Muscle of back (tissue), 11 donors: ENCODE data around the gene CACNA1I. TPM values are rescaled to one million over a fixed set of nuclear protein-coding genes. Genes with fewer than 3 reads are reported as not detected.
A peak's percentile ranks its signal among the peaks of the same experiment; 100 is the strongest.

Source experiments
- DNase-seq, 3 donors: peaks; one replicate each; pipeline versions ENCODE4 v3.0.0 to v3.0.0-alpha.2; 2013
- polyA plus RNA-seq, 10 donors: library from polyadenylated mRNA; unstranded; fragments of 120-200 nt; gene quantifications; one replicate each; pipeline ENCODE4 v1.2.1, GENCODE V29; 2013; ENCODE audit not compliant: insufficient read length in 10 of 10

The CACNA1I gene
- polyA plus RNA-seq, 10 donors, result 0.07 to 1.2 (median 0.18) TPM

DNA sequence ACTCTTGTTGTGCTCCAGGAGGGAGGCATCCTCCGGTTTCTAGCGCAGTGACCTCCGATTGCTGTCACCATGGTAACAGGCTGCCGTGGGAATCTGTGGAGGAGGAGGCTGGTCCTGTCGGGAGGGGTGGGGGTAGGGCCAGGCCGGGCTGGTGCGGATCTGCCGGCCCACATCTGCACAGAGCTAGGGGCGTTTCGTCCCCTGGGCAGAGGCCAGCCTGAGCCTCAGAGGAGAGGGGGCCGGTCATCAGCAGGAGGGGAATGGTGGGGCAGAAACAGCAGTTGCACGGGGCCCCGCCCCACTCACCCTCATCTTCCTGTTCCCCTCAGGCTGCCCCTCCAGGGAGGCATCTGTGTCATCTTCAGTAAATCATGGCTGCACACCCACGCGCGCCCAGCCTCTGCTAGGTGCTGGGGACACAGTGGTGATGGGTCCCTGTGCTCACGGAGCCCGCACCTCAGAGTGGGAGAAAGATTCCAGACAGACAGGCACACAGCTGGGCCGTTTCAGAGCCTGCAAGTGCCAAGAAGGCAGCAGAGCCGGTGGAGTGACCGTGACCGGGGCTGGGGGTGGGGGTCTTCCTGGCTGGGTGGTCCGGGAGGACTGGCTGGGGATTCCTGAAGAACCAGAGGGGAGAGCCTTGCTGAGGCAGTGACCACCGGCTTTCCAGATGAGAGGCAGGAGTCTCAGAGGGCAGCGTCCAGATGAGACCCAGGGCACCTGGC lies 120.5 kb downstream of the CACNA1I start:
- peak in 1 of 3 donors; percentile 28 for DNase-seq

DNA sequence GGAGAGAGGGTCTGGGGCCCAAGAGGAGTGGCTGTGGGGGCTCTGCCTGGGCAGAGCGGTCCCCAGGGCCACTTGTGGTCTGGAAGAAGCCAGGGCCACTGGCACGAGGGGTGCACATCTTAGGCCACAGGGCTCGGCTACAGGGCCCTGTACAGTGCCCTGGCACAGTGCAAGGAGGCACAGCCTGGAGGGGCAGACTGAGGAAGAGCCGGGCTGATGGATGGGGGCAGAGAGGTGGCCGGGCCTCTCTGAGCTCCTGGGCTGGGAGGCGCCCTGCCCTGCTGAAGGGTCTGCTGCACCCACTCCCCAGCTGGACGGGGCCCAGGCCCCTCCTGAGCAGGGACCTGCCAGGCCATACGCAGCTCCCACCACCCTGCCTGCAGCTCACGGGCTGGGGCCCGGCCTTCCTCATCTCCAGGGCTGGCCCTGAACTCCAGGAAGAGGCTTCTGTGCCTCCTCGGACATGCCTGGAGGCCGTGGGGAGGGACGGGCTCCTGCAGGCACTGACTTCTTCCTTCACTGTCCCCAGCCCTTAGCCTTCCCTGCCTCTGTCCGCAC lies 123.5 kb downstream of the CACNA1I start:
- DNase-seq, result no peak

DNA sequence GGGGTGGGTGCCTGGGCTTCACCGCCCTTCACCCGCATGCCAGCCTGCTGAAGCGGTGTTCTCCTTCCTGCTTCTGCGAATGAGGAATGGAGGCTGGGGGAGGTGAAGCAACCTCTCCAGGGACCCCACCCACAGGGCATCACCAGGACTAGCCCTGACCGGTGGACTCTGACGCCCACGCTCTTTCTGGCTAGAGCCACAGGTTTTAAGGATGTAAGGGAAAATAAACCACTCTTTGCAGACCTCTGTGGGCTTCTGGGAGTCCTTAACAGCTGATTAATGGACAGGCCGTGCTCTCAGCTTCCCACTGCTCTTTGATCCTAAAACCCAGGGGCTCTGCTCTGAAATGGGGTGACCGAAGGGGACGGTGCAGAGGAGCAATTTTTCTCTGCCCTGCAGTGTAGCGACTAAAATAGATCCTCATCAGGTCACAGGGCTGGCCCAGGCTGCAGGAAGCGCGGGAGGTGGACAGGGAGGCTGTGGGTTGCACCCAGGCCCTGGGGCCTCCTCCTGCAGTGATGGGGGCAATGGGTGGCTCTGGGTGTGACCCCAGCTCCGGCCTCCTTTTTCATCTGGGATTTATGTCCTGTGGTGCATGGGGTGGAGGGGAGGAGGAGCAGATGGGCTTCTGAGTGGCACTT lies 127.4 kb downstream of the CACNA1I start:
- DNase-seq, result no peak

DNA sequence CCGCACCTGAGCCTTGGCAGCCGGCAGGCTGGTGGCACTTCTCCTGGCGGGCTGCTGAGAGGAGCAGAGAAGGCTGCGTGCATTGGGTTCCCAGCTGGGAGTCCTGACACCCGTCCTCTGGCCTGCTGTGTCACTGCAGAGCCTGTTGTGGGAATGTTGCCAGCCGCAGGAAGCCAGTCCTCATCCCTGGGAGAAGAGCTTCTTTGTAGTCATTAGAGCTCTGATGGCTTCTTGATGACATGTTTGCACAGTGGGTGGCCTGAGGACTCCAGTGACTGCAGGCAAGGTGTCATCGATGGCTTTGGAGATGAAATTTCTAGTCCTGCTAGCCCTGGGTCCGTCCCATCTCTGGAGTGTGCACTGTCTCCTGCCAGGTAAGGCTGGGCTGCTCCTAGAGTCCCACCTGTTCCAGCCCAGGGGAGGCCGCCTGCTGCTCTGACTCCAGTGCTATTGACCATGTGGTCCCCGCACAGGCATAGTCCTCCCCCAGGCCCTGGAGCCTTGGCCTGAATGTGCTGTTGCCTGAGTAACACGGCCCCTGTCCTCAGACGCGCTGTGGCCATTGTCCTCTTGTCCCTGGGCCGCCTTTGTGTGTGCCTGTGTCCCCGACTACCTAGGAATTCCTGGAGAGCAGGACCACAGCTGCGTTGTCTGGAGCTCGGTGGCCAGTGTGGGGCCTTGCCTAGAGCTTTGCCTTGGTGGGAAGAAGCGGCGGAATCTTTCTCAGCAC lies 129.2 kb downstream of the CACNA1I start:
- DNase-seq, result no peak

DNA sequence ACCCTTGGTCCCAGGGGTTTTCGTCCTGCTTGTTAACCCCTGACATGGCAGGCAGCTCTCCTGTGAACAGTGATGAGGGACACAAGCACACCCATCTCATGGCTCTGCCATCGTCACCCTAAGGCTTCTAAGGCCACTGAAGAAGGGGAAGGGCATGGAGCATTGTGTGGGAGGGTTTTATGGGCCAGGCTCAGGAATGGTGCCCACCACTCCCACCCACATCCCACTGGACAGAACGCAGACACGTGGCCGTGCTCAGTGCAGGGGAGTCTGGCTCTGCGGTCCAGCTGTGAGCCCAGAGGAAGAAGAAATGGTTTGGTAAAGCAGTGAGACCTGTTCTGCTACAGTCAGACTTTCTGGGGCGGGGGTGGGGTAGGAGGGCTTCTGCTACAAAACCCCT lies 130.0 kb downstream of the CACNA1I start:
- no peak for DNase-seq

DNA sequence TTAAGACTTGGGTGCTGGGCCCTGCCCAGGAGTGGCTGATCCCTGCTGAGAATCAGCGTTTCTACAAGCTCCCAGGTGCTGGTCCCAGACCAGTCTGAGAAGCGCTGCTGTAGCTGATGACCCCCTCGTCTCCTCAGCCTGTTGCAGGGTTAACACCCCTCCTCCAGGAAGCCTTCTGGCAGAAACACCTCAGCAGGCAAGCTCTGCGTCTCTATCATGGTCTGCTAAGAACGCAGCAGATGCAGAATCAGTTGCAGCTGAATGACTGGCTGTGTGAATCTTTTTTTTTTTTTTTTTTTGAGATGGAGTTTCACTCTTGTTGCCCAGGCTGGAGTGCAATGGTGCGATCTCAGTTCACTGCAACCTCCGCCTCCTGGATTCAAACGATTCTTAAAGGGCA lies 132.5 kb downstream of the CACNA1I start:
- DNase-seq, result peak in 1 of 3 donors; percentile 60

DNA sequence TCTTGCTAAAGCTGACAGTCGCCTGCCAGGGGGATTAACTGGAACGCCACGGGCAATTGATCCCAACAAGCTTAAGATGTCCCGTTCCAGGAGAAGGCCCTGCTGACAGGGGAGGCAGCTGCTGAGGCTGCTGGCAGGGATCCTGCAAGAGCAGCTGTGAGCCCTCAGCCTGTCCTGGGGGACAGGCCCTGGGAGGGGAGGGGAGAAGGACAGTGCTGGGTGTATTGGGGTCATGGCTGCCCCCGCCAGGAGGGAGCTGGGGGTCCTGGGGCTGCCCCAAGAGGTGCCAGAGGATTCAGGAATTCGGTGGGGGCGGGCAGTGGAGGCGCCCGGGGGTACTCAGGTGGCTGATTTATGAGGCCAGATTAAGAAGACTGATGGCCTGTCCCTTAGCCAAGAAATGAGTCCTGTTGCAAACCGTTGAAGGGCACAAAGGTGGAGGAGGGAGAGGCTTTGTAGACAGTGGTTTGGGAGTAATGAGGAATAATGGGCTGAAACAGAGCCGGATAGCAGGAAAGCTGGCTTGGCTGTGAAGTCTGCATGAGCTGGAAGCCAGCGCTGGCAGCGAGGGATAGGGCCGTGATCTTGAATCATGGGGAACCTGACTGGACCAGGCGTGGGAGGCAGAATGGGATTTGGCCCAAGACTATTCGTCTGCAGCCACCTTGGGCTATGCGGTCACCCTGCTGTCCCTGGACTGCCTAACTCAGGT lies 133.5 kb downstream of the CACNA1I start:
- peak; percentile 76 to 90 (median 78) for DNase-seq

DNA sequence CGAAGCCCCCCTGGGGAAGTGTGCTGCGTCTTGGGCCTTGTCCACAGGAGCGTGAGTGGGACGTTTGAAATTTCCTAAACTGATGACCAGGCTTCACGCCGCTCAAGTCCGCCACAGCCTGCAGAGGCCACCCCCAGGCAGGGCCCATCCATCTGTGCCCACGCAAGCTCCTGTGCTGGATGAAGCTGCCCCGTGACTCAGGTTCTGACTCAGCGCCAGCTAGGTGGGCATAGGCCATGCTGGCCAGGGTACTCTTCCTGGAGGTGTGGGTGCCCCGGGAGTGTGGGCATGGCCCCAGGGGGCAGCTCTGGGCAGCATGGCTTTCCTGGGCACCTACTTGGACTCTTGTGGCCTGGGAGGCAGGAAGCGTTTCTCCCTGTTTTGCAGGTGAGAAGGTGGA lies 134.8 kb downstream of the CACNA1I start:
- DNase-seq, result no peak

DNA sequence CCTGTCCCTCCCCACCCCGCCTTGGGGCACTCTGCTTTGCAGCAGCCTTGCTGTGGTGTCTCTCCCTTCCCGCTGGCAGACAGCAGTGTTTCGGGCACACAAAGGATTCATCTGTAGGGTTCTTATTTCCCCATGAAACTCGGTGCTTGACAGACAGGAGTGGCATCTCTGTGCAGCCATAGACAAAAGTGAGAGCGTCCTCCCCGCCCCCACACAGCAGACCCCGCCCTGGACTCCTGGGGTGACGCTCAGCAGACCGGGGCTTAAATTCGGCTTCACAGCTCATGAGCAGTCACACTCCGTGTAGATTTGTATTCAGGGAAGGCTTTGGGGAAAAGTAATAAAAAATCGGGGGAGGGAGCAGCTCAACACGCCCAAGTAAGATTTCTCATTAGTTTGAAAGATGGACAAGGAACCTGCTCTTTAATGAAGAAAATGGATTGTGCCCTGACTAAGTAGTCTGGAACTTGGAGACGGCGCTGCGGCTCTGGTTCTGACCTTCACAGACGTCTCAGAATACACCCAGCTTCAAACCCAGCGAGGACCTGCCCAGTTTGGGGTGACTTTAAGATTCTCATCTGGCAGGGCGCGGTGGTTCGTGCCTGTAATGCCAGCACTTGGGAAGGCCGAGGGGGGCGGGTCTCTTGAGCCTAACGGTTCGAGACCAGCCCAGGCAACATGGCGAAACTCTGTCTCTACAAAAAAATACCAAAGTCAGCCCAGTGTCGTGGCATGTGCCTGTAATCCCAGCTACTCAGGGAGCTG lies 136.0 kb downstream of the CACNA1I start:
- no peak for DNase-seq

DNA sequence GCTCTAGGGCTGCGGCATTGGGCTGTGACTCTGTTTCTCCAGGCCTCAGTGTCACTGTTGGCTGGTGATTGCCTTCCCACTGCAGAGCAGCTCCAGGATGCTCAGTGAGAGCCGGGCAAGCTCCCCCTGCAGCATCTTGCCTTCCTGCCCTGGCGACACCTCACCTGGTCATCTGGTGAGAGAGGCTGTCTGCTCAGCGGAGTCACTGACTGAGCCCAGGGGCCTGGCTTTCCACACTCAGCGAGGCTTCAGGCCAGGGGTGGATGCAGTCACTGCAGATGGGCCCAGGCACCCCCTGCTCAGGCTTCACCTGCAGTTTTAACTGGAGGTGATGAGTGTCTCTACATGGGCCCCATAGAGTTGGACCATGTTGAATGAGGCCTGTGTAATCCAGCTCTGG lies 136.8 kb downstream of the CACNA1I start:
- DNase-seq, result peak in 1 of 3 donors; percentile 29

DNA sequence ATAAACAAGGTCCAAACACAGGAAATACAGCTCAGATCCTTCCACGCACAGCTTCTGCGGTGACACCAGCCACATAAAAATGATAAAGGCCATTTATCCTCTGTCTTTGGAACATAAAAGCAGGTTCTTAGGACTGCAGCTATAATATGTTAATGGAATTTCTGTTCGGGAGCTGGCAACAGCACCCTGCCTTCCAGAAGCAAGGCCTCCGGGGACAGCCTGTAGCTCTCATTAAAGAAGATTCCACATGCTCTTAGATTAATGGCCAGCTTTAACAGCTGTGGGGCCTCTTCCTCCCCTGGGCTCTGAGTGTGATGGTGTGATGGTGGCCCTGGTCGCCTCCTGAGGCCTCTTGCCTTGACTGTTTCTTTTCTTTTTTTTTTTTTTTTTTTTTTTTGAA lies 137.3 kb downstream of the CACNA1I start:
- peak in 1 of 3 donors; percentile 32 for DNase-seq

DNA sequence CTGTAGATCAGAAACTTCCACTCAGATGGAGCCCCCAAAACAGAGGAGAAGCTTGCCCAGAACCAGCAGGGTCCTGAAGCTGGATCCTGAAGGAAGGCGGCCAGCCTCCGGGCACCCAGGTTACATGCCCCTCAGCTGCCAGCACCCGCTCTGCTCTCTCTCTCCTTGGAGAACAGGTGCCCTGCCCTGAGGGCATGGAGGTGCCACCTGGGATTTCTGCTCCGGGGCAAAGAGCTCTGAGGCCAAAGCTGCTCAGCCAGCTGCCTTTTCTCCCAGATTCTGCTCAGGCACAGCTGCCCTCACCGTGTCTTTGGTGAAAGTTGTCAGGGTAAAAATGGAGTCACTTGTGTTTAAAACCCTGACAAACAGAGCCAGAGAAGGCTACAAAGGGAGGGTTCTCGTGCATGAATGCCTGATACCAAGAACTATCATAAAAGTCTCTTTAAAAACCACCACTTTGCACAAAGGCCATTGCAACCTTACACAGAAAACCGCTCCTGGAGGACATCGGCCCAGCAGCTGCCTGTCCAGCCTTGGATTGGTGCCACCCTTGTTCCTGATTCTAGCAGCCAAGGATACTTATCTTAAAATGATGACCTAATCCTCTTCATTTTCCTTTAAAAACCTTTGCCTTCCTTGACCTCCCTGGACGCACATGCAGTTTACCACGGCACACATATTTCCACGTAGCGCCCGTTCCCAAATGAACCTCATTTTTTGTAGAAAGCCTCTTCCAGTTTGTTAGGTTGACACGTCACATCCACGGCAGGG lies 140.0 kb downstream of the CACNA1I start:
- DNase-seq, result peak in 2 of 3 donors; percentile 66 to 69

DNA sequence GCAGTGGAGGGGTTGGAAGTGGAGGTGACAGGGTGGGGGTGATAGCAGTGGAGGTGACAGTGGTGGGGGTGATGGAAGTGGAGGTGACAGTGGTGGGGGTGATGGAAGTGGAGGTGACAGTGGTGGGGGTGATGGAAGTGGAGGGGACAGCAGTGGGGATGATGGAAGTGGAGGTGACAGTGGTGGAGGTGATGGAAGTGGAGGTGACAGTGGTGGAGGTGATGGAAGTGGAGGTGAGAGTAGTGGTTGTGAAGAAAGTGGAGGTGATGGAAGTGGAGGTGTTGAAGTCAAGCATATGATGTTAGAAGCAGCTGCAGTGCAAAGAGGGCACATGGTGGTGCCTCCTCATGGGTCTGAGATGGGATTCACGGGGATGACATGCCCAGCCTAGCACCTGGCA lies 141.5 kb downstream of the CACNA1I start:
- no peak for DNase-seq

DNA sequence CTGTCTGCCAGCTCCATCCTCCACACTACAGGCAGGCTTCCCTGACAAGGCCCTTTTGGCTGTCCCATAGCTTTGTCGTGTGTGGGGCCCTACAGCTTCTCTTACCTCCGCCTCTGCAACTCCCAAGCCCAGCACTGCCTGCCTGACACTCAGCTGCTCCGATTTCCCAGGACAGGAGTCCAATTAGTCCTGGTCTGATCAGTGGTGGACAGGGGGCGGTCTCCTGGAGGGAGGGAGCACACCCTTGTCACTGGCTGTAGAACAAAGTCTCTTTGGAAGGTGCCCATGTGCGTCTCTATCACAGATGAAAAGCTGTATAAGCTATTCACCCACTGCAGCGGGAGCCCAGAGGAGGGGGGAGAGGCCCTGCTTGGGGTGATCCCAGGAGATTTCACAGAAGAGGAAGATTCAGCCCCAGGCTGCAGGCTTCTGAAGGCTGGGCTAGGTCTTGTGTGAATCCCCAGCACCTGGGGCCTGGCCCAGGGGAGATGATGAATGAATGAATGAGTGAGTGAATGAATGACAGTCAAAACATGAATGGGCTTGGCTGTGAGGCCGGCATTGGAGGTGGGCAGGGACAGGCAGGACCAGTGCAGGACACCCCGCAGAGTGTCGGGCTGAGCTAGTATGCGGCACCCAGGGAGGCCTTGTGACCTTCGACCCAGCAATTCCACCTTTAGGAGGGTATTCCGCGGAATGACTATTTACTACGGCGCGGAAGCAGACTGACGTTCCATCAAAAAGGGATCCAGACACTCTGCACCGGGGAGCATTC lies 142.4 kb downstream of the CACNA1I start:
- no peak for DNase-seq

DNA sequence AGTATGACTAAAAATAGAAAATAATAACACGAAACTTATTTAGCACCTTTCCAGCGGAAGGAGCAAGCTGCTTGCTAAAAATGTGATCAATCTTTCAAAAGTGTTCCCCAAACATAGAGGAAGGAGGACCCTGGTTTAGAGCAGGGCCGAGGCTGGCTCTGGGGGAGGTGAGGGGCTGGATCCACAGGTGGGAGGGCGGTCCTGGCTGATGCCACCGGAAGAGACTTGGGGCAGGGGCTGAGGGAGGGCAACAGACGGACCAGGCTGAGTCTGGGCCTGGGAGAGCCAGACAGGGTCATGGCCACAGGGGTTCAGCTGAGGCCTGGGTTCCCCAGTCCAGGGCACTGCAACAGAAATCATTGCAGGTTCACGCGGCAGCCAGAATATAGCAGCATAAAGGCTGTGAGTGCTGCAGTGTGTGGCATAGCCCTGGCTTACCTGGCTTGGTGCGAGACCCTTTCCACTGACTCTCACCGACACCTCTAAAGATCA lies 143.3 kb downstream of the CACNA1I start:
- DNase-seq, result no peak

DNA sequence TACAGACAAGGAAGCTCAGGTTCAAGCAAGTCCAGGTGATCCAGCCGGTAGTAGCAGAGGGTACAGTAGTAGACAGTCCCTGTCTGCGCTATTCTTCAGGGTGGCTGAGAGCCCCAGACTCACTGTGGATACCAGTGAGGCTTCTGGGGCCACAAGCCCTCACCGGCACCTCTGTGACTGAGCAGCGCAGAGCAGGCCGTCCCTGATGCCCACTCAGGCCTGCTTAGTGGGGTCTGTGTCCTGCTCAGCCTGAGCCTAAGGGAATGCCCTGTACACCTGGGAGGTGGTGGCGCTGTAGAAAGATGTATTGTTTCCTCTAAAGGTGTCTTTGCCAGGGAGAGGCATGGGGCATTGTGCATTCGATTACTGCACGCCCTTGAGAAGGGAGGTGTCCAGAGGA lies 143.8 kb downstream of the CACNA1I start:
- DNase-seq, result no peak

DNA sequence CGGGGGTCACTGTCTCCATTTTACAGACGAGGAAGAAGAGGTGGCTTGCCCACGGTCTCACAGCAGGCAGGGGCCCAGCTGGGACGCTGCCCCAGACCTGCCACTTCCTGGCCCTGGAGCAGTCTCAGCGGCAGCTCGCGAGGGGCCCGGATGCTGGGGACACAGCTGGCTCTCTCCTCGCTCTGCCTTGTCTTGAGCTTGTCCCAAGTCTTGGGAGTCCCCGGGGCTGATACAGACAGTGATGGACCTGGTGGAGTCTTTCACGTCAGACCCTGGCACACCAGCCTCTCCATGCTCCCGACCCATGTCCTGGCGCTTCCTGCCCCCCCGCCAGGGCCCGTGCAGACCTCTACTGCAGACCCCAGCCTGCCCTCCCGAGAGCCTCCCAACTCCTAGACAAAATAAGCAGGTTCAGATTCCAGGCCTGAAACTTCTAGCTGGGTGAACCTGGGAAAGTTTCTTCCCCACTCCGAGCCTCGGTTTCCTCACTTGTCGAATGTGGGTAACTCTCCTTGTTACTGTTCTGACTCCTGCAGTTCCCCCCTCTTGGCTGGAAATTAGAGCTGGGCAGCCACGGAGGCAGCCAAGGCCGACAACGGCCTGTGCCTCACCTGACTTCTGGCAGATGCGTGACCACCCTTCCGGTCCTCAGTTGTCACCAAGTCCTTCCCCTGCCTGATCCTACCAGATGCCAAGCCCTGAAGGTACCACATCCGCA lies 145.4 kb downstream of the CACNA1I start:
- DNase-seq, result no peak

DNA sequence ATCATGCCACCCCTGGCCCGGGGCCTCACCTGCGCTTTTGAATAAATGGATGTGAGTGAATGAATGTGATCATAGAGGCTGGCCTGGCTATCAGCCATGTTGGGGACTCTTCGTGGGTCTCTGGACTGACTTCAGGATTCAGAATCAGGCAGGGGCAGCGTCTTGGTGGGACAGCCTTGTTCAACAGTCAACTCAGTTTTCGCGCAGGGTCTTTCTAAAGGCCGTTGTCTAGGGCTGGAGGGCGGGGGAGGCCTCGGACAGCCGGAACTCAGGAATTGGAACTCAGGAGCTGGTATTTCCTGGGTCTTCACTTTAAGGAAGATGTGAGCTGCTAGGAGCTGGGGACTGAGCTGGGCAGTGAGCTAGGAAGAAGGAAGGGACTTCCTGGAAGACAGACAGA lies 146.0 kb downstream of the CACNA1I start:
- no peak for DNase-seq

DNA sequence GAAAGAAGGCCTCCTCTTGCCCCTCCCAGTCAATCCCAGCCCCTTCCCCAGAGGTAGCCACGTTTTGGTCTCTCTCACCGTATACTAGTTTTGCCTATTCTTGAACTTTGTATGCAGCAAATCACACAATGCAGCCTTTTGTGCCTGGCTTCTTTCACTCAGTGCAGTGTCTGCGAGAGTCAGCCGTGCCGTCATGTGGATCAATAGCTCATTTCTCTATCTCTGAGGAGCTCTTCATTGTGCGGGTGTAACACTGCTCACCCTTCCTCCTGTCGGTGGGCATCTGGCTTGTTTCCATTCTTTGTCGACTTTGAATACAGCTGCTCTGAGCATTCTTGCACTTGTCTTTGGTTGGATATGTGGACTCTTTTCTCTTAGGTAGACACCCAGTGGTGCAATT lies 146.5 kb downstream of the CACNA1I start:
- DNase-seq, result no peak
